Suprapubic skin (tissue), 3 donors: ENCODE results near the gene PANK4.
A peak's percentile ranks its signal among the peaks of the same experiment; 100 is the strongest.

Experiments
- POLR2A ChIP-seq, 2 donors: fragments of 450-650 bp; IDR thresholded peaks; one replicate each; pipeline ENCODE4 v1.6.1; 2017; ENCODE audit warnings: antibody characterized with exemption in 2 of 2, mild to moderate bottlenecking in 2 of 2, moderate library complexity in 2 of 2
- TF ChIP-seq, protein P1 (sequence below), 2 donors: fragments of 200-600 bp in 1 of 2; fragments of 450-650 bp in 1 of 2; sonication (generic) in 1 of 2; IDR thresholded peaks; one replicate each; pipeline ENCODE4 v1.5.1; 2016 to 2019; ENCODE audit warnings: antibody characterized with exemption in 2 of 2, mild to moderate bottlenecking in 1 of 2, moderate library complexity in 1 of 2

GRCh38 chr1:2546515-2547209, 20.3 kb upstream of the PANK4 start:
- TF ChIP-seq POLR2A (IDR thresholded peaks at IDR 0.05) = no peak
- TF ChIP-seq, protein P1, sequence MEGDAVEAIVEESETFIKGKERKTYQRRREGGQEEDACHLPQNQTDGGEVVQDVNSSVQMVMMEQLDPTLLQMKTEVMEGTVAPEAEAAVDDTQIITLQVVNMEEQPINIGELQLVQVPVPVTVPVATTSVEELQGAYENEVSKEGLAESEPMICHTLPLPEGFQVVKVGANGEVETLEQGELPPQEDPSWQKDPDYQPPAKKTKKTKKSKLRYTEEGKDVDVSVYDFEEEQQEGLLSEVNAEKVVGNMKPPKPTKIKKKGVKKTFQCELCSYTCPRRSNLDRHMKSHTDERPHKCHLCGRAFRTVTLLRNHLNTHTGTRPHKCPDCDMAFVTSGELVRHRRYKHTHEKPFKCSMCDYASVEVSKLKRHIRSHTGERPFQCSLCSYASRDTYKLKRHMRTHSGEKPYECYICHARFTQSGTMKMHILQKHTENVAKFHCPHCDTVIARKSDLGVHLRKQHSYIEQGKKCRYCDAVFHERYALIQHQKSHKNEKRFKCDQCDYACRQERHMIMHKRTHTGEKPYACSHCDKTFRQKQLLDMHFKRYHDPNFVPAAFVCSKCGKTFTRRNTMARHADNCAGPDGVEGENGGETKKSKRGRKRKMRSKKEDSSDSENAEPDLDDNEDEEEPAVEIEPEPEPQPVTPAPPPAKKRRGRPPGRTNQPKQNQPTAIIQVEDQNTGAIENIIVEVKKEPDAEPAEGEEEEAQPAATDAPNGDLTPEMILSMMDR (IDR thresholded peaks at IDR 0.05) = peak in 1 of 2 donors; percentile 13
